ENCODE results near the gene EPB41L4B.

Gene EPB41L4B

DNA sequence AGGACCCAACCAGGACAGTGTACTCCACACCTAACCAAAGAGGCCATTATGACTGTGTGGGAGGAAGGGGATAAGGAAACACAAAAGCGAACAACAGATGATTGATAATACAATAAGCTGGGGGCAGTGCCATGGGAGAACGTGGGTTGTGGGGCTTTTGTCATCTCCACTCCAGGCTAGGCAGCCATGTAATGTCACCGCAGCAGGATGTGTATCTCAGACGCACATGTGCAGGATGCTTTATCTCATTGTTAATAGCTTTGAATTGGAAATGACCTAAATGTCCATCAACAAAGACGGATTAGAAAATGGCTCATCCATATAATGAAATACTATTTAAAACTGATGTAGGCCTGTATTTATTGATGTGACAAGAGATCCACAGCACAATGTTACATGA lies 51.0 kb downstream of the EPB41L4B start:
- H3K4me3 ChIP-seq (ENCODE audit: low read depth, low read length): no peak overlapping the region
- no peak for DNase-seq (ENCODE audit: low read depth)
- TF ChIP-seq, protein P1, sequence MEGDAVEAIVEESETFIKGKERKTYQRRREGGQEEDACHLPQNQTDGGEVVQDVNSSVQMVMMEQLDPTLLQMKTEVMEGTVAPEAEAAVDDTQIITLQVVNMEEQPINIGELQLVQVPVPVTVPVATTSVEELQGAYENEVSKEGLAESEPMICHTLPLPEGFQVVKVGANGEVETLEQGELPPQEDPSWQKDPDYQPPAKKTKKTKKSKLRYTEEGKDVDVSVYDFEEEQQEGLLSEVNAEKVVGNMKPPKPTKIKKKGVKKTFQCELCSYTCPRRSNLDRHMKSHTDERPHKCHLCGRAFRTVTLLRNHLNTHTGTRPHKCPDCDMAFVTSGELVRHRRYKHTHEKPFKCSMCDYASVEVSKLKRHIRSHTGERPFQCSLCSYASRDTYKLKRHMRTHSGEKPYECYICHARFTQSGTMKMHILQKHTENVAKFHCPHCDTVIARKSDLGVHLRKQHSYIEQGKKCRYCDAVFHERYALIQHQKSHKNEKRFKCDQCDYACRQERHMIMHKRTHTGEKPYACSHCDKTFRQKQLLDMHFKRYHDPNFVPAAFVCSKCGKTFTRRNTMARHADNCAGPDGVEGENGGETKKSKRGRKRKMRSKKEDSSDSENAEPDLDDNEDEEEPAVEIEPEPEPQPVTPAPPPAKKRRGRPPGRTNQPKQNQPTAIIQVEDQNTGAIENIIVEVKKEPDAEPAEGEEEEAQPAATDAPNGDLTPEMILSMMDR (IDR thresholded peaks at IDR 0.05; ENCODE audit: control insufficient read depth, extremely low read depth, insufficient read depth): no peak

DNA sequence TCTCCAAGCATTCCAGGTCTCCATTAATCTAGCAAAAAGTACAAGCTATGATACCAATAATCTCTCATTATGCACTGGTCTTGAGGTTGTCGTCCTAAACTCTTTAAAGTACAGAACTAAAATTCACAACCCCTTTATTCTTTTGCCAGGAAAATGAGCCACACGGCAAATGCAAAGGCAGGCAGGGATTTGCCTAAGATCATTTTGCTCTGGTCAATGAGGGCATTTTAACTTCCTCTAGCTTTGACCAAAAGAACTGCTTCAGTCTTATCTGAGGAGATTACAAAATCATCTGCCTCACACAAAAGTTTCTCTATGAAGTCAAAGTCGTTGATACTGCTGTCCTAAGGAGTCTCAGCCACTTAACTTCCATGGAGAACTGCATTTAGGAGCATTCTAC lies 51.8 kb downstream of the EPB41L4B start:
- no peak for DNase-seq (ENCODE audit: low read depth)
- TF ChIP-seq, protein P1 (IDR thresholded peaks at IDR 0.05; ENCODE audit: control insufficient read depth, extremely low read depth, insufficient read depth): no peak
- H3K4me3 ChIP-seq (ENCODE audit: low read depth, low read length): no peak overlapping the region

DNA sequence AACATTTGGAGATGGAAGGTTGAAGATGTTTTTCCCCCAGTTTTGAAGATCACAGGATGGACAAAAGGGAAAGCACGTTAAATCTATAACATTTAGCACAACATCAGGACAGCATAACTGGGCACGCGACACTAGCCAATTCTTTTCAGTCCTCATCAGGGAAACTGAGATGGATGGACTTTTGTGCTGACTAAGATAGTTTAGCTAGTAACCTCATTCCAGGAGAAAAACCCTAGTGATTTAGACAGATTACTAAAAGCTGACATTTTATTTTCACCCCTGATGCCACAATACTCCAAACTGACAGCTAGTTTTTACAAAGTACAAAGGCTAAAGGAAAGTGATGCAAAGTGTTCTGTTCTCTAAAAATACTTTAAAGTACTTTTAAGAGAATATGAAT lies 53.3 kb downstream of the EPB41L4B start:
- no peak overlapping the region for H3K4me3 ChIP-seq (ENCODE audit: low read depth, low read length)
- TF ChIP-seq, protein P1 (IDR thresholded peaks at IDR 0.05; ENCODE audit: control insufficient read depth, extremely low read depth, insufficient read depth): no peak
- DNase-seq (ENCODE audit: low read depth): no peak

DNA sequence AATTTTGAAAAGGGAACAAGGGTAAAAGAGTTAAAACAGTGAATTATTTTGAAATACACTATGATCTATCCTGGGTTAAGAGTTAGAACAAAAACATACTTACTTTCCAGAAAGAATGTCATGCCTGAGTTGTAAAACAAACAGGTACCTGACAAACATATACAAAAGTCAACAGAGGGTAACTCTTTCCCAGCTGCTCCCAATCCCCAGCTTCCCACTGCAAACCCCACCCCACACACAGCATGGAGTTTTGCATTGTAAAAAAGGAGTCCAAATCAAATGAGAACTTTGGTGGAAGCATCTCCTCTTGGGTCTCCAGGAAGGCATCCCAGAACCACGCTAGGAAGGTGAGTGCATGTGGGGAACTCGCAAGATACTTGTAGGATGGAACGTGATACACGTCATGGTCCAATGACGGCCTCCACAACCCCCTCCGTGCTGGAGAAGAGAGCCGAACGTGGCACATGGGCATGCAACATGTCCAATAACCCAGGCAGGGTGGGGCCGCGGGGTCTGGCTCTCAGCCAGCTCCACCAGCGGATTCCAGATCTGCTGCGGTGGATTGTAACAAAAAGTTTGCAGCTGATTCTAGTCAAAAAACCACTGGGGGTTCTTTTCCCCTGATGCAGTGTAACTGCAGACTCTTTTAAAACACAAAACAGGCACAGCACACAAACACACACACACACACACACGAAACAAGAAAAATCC lies 55.8 kb downstream of the EPB41L4B start:
- no peak for DNase-seq (ENCODE audit: low read depth)
- TF ChIP-seq, protein P1 (IDR thresholded peaks at IDR 0.05; ENCODE audit: control insufficient read depth, extremely low read depth, insufficient read depth): no peak
- H3K4me3 ChIP-seq (ENCODE audit: low read depth, low read length): no peak overlapping the region

DNA sequence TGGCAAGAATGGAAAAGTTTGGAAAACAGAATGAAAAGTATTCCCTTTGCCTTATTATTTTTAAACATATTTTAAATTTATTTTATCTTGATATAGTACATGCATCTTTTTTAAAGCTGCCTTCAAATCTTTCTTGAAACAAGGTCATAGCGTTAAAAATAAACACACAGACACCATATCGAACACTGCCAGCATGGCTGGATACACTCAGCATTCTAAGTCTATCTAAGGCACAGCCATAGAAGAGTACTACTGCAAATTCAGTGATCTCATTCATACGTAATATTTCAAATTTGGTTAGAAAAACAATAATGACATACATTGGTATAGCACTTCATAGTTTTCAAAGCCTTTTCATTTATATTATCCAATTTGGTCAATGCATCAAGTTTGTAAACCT lies 57.5 kb downstream of the EPB41L4B start:
- TF ChIP-seq, protein P1 (IDR thresholded peaks at IDR 0.05; ENCODE audit: control insufficient read depth, extremely low read depth, insufficient read depth): no peak
- H3K4me3 ChIP-seq (ENCODE audit: low read depth, low read length): no peak overlapping the region
- DNase-seq (ENCODE audit: low read depth): no peak

DNA sequence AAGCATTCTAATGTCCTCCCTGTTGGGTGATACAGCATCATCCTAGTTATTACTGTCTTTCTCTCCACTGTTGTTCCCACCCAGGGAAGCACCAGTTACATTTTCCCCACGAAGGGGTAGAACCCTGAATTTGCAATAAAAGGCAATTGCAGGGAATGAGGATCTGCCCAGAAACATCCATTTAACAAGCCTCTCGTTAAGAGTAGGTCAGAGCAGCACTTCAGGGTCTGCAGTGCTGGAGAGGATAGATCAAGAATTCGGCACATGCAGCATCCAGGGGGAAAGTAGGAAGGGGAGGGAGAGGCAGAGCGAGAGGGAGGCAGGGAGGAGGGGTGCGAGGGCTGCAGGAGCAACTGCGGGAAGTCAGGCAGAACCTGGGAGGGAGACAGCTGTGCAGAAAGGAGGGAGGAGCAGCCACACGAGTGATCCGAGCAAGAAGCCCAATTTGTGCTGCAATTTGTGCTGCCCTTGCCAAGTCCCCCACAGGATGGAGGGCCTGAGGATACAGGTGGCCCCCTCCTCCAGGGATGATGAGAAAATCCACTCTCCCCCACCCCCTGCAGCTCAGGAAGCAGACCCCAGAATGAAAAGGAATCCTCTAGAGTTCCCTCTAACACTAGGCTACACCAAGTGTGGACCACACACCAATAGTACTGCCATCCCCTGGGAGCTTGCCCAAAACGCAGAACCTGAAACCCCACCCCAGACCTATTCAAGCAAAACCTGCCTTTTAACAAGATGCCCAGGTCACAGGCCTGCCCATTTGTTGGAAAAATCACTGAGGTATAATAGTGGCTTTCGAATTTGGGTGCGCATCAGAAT lies 62.2 kb downstream of the EPB41L4B start:
- TF ChIP-seq, protein P1 (IDR thresholded peaks at IDR 0.05; ENCODE audit: control insufficient read depth, extremely low read depth, insufficient read depth): no peak
- no peak for DNase-seq (ENCODE audit: low read depth)
- no peak overlapping the region for H3K4me3 ChIP-seq (ENCODE audit: low read depth, low read length)
